H1 (cell line): ENCODE measurements around the gene ASPN. TPM values are rescaled to one million over a fixed set of nuclear protein-coding genes. Genes with fewer than 3 reads are reported as not detected.

Source experiments
- CTCF ChIA-PET: fragments of 300-600 bp; sonication (Branson Sonifier 250); formaldehyde crosslinking; loops from one replicate; lab custom pipeline; 2021; ENCODE audit not compliant: partially characterized antibody; lab: Charles Lee
- POLR2A ChIA-PET: fragments of 300-600 bp; sonication (Branson Sonifier 250); formaldehyde crosslinking; loops from one replicate; lab custom pipeline; 2021; ENCODE audit warnings: inconsistent platforms; ENCODE audit not compliant: partially characterized antibody; lab: Charles Lee
- DNase-seq, 2 experiments: peaks; one replicate each; pipeline versions ENCODE4 v3.0.0 to v3.0.0-alpha.2; 2010 to 2022; ENCODE audit warnings: low spot score in 2 of 2, low read depth in 1 of 2, mixed read lengths in 1 of 2
- FAIRE-seq: peaks from 2 replicates; lab custom pipeline; 2011; peaks lifted over from hg19 to GRCh38; lab: Jason Lieb, UNC
- H2AFZ ChIP-seq: 2 replicates; pipeline ENCODE4 v1.8.1; 2012; ENCODE audit warnings: low read length, inconsistent platforms
- H2AK5ac ChIP-seq: 2 replicates; pipeline ENCODE4 v1.6.1; 2013; ENCODE audit warnings: low read depth, low read length
- H2BK120ac ChIP-seq: replicated peaks from 2 replicates; pipeline ENCODE3; 2013; ENCODE audit warnings: low read depth, low read length, inconsistent platforms
- H2BK12ac ChIP-seq: 2 replicates; pipeline ENCODE4 v1.6.1; 2013; ENCODE audit warnings: low read depth, low read length
- H2BK15ac ChIP-seq: 2 replicates; pipeline ENCODE4 v1.6.1; 2013; ENCODE audit warnings: low read length
- H2BK20ac ChIP-seq: 2 replicates; pipeline ENCODE4 v1.6.1; 2013; ENCODE audit warnings: low read length
- H2BK5ac ChIP-seq: 2 replicates; pipeline ENCODE4 v1.6.1; 2013; ENCODE audit warnings: low read depth, low read length
- H3K14ac ChIP-seq: 2 replicates; pipeline ENCODE4 v1.6.1; 2013; ENCODE audit warnings: inconsistent platforms; ENCODE audit not compliant: insufficient read length
- H3K18ac ChIP-seq: 2 replicates; pipeline ENCODE4 v1.6.1; 2013; ENCODE audit warnings: low read length; ENCODE audit errors: extremely low read depth
- H3K23ac ChIP-seq: 2 replicates; pipeline ENCODE4 v1.6.1; 2013; ENCODE audit warnings: inconsistent platforms; ENCODE audit not compliant: insufficient read length
- H3K23me2 ChIP-seq: 2 replicates; pipeline ENCODE4 v1.6.1; 2013; ENCODE audit warnings: low read depth, low read length
- H3K27ac ChIP-seq: 2 replicates; pipeline ENCODE4 v1.6.1; 2011; ENCODE audit warnings: low read depth, low read length, inconsistent platforms
- H3K27me3 ChIP-seq, 4 experiments: replicated peaks in 1 of 4; 1 replicate in 1 of 4; 2 replicates in 3 of 4; pipeline versions ENCODE4 v1.6.1 to v1.8.1; 2011 to 2013; ENCODE audit warnings: low read length in 3 of 4, mild to moderate bottlenecking in 3 of 4, inconsistent platforms in 2 of 4, mixed read lengths in 2 of 4, moderate library complexity in 1 of 4; ENCODE audit not compliant: control insufficient read depth in 3 of 4, insufficient read depth in 3 of 4; ENCODE audit errors: extremely low read depth in 1 of 4
- H3K36me3 ChIP-seq, 4 experiments: 2 replicates each; pipeline versions ENCODE4 v1.6.1 to v1.8.1; 2011 to 2013; ENCODE audit warnings: mild to moderate bottlenecking in 4 of 4, low read length in 3 of 4, moderate library complexity in 2 of 4, control low read depth in 1 of 4, inconsistent platforms in 1 of 4; ENCODE audit not compliant: insufficient read depth in 4 of 4, control insufficient read depth in 2 of 4
- H3K4ac ChIP-seq: replicated peaks from 2 replicates; pipeline ENCODE3; 2013; ENCODE audit warnings: low read length, low read depth, mixed read lengths, inconsistent platforms; ENCODE audit not compliant: insufficient read length
- H3K4me1 ChIP-seq, 4 experiments: replicated peaks in 1 of 4; 1 replicate in 1 of 4; 2 replicates in 3 of 4; pipeline versions ENCODE4 v1.6.1 to v1.8.1; 2011 to 2013; ENCODE audit warnings: low read length in 3 of 4, inconsistent platforms in 2 of 4, mixed read lengths in 1 of 4; ENCODE audit not compliant: insufficient read depth in 4 of 4, control insufficient read depth in 3 of 4
- H3K4me2 ChIP-seq, 2 experiments: 2 replicates each; pipeline versions ENCODE4 v1.6.1 to v1.8.1; 2011 to 2013; ENCODE audit warnings: low read depth in 2 of 2, low read length in 2 of 2, control low read depth in 1 of 2, inconsistent platforms in 1 of 2, mild to moderate bottlenecking in 1 of 2; ENCODE audit not compliant: insufficient read depth in 1 of 2
- H3K4me3 ChIP-seq, 4 experiments: fragments of 200-600, 300-600 bp in 1 of 4; sonication (generic), shearing (Covaris generic), sonication (Bioruptor Twin) in 1 of 4; 2 replicates each; pipeline versions ENCODE4 v1.5.1 to v1.8.1; 2011 to 2016; ENCODE audit warnings: low read length in 4 of 4, low read depth in 3 of 4, control low read depth in 2 of 4, inconsistent platforms in 2 of 4, mild to moderate bottlenecking in 2 of 4, mixed read lengths in 1 of 4, moderate library complexity in 1 of 4; ENCODE audit not compliant: insufficient read depth in 2 of 4; ENCODE audit errors: extremely low read depth in 1 of 4
- H3K56ac ChIP-seq: replicated peaks from 2 replicates; pipeline ENCODE3; 2013; ENCODE audit warnings: low read depth, mild to moderate bottlenecking, mixed read lengths, low read length, inconsistent platforms; ENCODE audit not compliant: insufficient read length
- H3K79me1 ChIP-seq: 2 replicates; pipeline ENCODE4 v1.6.1; 2013; ENCODE audit warnings: low read depth, low read length, control low read depth
- H3K79me2 ChIP-seq, 2 experiments: 2 replicates each; pipeline versions ENCODE4 v1.6.1 to v1.8.1; 2012 to 2013; ENCODE audit warnings: low read length in 2 of 2, mild to moderate bottlenecking in 2 of 2, inconsistent platforms in 1 of 2; ENCODE audit not compliant: insufficient read depth in 2 of 2, control insufficient read depth in 1 of 2
- H3K9ac ChIP-seq, 4 experiments: replicated peaks in 1 of 4; 1 replicate in 1 of 4; 2 replicates in 3 of 4; pipeline versions ENCODE4 v1.6.1 to v1.8.1; 2011 to 2013; ENCODE audit warnings: low read depth in 3 of 4, low read length in 3 of 4, control low read depth in 2 of 4, mild to moderate bottlenecking in 2 of 4, moderate library complexity in 2 of 4, inconsistent platforms in 1 of 4; ENCODE audit errors: extremely low read depth in 1 of 4
- H3K9me3 ChIP-seq, 2 experiments: 2 replicates each; pipeline versions ENCODE4 v1.6.1 to v1.8.1; 2012 to 2013; ENCODE audit warnings: mild to moderate bottlenecking in 2 of 2, moderate library complexity in 2 of 2, control low read depth in 1 of 2, inconsistent platforms in 1 of 2, low read depth in 1 of 2, low read length in 1 of 2, mixed read lengths in 1 of 2; ENCODE audit not compliant: insufficient read depth in 2 of 2
- H4K20me1 ChIP-seq, 2 experiments: replicated peaks in 1 of 2; 2 replicates each; pipeline versions ENCODE3 to v1.8.1; 2011 to 2013; ENCODE audit warnings: inconsistent platforms in 2 of 2, low read length in 2 of 2, mild to moderate bottlenecking in 1 of 2; ENCODE audit not compliant: insufficient read depth in 2 of 2, control insufficient read depth in 1 of 2
- H4K5ac ChIP-seq: 2 replicates; pipeline ENCODE4 v1.6.1; 2013; ENCODE audit warnings: low read length, low read depth, mixed read lengths, inconsistent platforms; ENCODE audit not compliant: insufficient read length
- H4K8ac ChIP-seq: 2 replicates; pipeline ENCODE4 v1.8.0; 2013; ENCODE audit warnings: mild to moderate bottlenecking, moderate library complexity, low read length, inconsistent platforms; ENCODE audit not compliant: insufficient read depth; ENCODE audit errors: extremely low read depth
- H4K91ac ChIP-seq: replicated peaks from 2 replicates; pipeline ENCODE3; 2013; ENCODE audit warnings: low read length, mixed read lengths, inconsistent platforms; ENCODE audit not compliant: insufficient read length
- POLR2A ChIP-seq, 2 experiments: IDR thresholded peaks; 1 replicate in 1 of 2; 2 replicates in 1 of 2; pipeline ENCODE4 v1.6.1; 2011; ENCODE audit warnings: low read depth in 2 of 2, low read length in 2 of 2, mild to moderate bottlenecking in 2 of 2; ENCODE audit errors: control extremely low read depth in 1 of 2
- polyA plus RNA-seq, 7 experiments: library from polyadenylated mRNA; depleted of rRNA in 3 of 7; stranded (reverse) in 5 of 7; unstranded in 2 of 7; fragments of >200 nt in 5 of 7; fragments of 200-250 nt in 2 of 7; gene quantifications; 1 replicate in 5 of 7; 2 replicates in 1 of 7; 4 replicates in 1 of 7; pipeline versions ENCODE4 v1.2.1 to v1.2.3, GENCODE V29; 2011 to 2013; ENCODE audit warnings: missing spikeins in 2 of 7, mixed read lengths in 2 of 7
- total RNA-seq: library from RNA; stranded (reverse); fragmentation: NEBNext Ultra II Directional; extraction: Animal tissue kit (Norgen Biotek cat#: 25700); gene quantifications from 2 replicates; pipeline ENCODE4 v1.2.1, GENCODE V29; 2021
- TF ChIP-seq, protein P1 (sequence below): IDR thresholded peaks from 2 replicates; pipeline ENCODE4 v1.6.1; 2012; ENCODE audit warnings: low read length, inconsistent platforms

The ASPN gene
- total and polyA plus RNA-seq, 2 of the 8 experiments (the other 6 are each of a cell fraction or from before 2014, with no cell fraction given) = not detected

DNA sequence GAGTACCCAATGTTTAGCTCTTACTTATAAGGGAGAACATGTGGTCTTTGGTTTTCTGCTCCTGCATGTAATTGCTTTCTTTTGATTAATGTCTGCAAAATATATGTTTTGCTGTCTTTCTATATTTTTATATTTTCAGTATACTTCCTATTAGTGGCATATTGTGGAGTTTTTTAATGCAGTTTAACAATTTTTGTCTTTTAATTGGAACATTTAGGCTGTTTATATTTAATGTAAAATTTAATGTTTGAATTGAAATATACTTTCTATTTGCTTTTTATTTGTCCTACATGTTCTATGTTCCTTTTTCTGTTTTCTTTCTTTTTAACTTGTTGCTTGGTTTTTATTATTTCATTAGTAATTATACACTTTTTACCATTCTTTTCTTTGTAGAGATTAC is 48.6 kb upstream of the ASPN start:
- ChIA-PET POLR2A (no interaction called here), CTCF (no interaction called here)
- Histone ChIP-seq H2AFZ (no peak overlapping the region), H4K8ac (no peak overlapping the region), H3K4me1 (no peaks in the 10 kb centered on the region), H4K20me1 (no peaks in the 10 kb centered on the region), H3K4me3 (no peak overlapping the region), H3K18ac (no peak overlapping the region), H3K23me2 (no peaks in the 10 kb centered on the region), H3K4ac (no peak overlapping the region), H3K79me2 (no peaks in the 10 kb centered on the region), H4K91ac (no peak overlapping the region), H3K79me1 (no peaks in the 10 kb centered on the region), H3K23ac (no peak overlapping the region), H4K5ac (no peak overlapping the region), H3K27ac (no peak overlapping the region), H3K14ac (no peak overlapping the region), H2BK5ac (no peak overlapping the region), H3K36me3 (no peaks in the 10 kb centered on the region), H2BK12ac (no peak overlapping the region), H2BK20ac (no peak overlapping the region), H2BK15ac (no peak overlapping the region), H3K4me2 (no peak overlapping the region), H2BK120ac (no peak overlapping the region), H2AK5ac (no peak overlapping the region), H3K56ac (no peak overlapping the region), H3K27me3 (no peaks in the 10 kb centered on the region), H3K9ac (no peak overlapping the region), H3K9me3 (no peaks in the 10 kb centered on the region)
- FAIRE-seq = no peak
- DNase-seq = no peak
- TF ChIP-seq, protein P1, sequence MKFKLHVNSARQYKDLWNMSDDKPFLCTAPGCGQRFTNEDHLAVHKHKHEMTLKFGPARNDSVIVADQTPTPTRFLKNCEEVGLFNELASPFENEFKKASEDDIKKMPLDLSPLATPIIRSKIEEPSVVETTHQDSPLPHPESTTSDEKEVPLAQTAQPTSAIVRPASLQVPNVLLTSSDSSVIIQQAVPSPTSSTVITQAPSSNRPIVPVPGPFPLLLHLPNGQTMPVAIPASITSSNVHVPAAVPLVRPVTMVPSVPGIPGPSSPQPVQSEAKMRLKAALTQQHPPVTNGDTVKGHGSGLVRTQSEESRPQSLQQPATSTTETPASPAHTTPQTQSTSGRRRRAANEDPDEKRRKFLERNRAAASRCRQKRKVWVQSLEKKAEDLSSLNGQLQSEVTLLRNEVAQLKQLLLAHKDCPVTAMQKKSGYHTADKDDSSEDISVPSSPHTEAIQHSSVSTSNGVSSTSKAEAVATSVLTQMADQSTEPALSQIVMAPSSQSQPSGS = no peak
- TF ChIP-seq POLR2A (IDR thresholded peaks at IDR 0.05; ENCODE audit: control extremely low read depth in 1 of 2, low read depth in 2 of 2, low read length in 2 of 2) = no peak
